NCI-H1930 (cell line): ENCODE results near the gene PADI6.
"Not testable (repeated sequence)": the region's sequence is repeated elsewhere in the genome, so short reads cannot be mapped to it uniquely, and the experiment has no call there.

Experiments used
- DNase-seq, 2 experiments: peaks; one replicate each; lab custom pipeline; 2025; lab: John Stamatoyannopoulos, UW

PADI6 gene

GRCh38 chr1:17404034-17404684, 32.2 kb downstream of the PADI6 start:
- no peak for DNase-seq

GRCh38 chr1:17404820-17405219, 32.8 kb downstream of the PADI6 start:
- no peak for DNase-seq

- peak; percentile 6 to 39 for DNase-seq
Measured at GRCh38 chr1:17405898-17406759, 34.1 kb downstream of the PADI6 start.

GRCh38 chr1:17406760-17407475, 34.9 kb downstream of the PADI6 start:
- not testable (repeated sequence) for DNase-seq

- DNase-seq, result not testable (repeated sequence)
Measured at GRCh38 chr1:17407786-17408514, 36.0 kb downstream of the PADI6 start.

GRCh38 chr1:17409391-17409811, 37.4 kb downstream of the PADI6 start:
- no peak for DNase-seq

- no peak for DNase-seq
Measured at GRCh38 chr1:17412093-17412870, 40.3 kb downstream of the PADI6 start.

- DNase-seq, result no peak
Measured at GRCh38 chr1:17414022-17414421, 42.0 kb downstream of the PADI6 start.

- no peak for DNase-seq
Measured at GRCh38 chr1:17416389-17416788, 44.4 kb downstream of the PADI6 start.

GRCh38 chr1:17419626-17420328, 47.8 kb downstream of the PADI6 start:
- no peak for DNase-seq

- peak in 1 of 2 experiments; percentile 20 for DNase-seq
Measured at GRCh38 chr1:17420391-17420918, 48.5 kb downstream of the PADI6 start.

GRCh38 chr1:17422461-17422860, 50.5 kb downstream of the PADI6 start:
- DNase-seq, result no peak

GRCh38 chr1:17423781-17424245, 51.8 kb downstream of the PADI6 start:
- no peak for DNase-seq

GRCh38 chr1:17425806-17426600, 54.0 kb downstream of the PADI6 start:
- no peak for DNase-seq

GRCh38 chr1:17427696-17428660, 56.0 kb downstream of the PADI6 start:
- no peak for DNase-seq

- no peak for DNase-seq
Measured at GRCh38 chr1:17429183-17429582, 57.2 kb downstream of the PADI6 start.

GRCh38 chr1:17432412-17432811, 60.4 kb downstream of the PADI6 start:
- DNase-seq, result no peak

GRCh38 chr1:17433261-17433660, 61.3 kb downstream of the PADI6 start:
- DNase-seq, result no peak
